Measurements from ENCODE around the gene SIX3.

The SIX3 gene

DNA sequence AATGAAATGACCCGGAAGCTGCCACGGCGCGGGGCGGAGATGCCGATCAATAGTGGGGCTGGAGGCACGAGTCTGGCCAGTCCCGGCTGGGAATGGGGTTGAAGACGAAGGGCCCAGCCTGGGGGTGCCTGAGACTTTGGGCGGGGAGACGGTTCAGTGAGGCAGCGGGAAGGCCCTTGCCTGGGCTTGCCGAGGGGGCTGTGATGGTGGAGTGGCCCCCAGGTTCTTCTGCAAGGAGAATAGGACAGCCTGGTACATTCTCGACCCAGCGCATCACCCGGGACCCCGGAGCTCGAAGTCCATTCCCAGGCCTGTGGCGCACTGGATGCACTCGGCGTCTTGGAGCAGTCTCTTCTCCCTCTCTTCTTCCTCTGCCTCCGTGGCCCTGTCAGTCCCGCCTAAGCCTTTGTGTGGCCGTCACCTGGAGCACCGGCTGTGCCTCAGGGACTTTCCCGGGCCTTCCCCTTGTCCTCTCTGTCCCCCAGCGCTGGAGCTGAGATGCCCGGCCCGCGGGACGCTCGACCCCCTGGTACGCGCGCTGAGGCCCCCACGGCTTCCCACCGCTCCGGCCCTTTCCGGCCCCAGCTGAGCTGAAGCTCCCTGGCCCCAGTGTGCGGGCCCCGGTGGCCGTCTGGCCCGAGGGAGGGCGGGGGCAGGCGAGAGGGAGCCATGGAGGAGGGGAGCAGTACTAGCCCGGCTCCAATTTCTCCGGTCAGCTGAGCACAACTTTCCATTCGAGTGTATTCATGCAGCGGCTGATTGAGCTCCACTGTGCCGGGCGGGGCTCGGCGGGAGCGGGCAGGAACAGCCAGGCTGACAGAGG lies 8.0 kb downstream of the SIX3 start:
- DNase-seq (ENCODE audit: low read depth in 1 of 2, low spot score in 1 of 2) = no peak
- Histone ChIP-seq H3K4me3 (replicated peaks; ENCODE audit: insufficient read depth, low read length) (no peak overlapping the region), H3K27ac (replicated peaks) (no peak overlapping the region), H3K27me3 (ENCODE audit: insufficient read depth, poor library complexity, severe bottlenecking) (peaks cover 70% of the 10 kb centered on the region)
- TF ChIP-seq POLR2AphosphoS5 (IDR thresholded peaks at IDR 0.05; ENCODE audit: low read depth) (no peak), GABPA (IDR thresholded peaks at IDR 0.05; ENCODE audit: low read depth) (no peak), REST (IDR thresholded peaks at IDR 0.05; ENCODE audit: insufficient replicate concordance, low read depth) (no peak), CTCF (IDR thresholded peaks at IDR 0.05; ENCODE audit: insufficient read depth, low read length) (no peak), SPI1 (IDR thresholded peaks at IDR 0.05; ENCODE audit: borderline replicate concordance, low read depth) (no peak)

DNA sequence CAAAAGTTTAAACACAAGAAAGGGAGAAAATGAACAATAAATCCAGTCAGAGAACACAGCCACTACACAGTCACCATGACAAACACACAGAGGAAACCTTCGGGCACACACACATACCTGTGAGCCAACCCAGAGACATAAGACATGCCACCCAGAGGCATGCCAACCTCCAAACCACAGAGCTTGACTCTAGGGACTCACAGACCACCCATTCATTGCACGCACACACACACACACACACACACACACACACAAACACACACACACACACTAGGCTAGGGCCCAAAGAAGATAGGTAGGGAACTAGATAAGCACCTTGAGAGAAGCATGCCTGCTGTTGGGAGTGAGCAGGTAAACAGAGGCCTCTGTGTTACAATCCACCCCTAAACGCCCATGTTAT lies 9.1 kb downstream of the SIX3 start:
- Histone ChIP-seq H3K4me3 (replicated peaks; ENCODE audit: insufficient read depth, low read length) (no peak overlapping the region), H3K27ac (replicated peaks) (no peak overlapping the region), H3K27me3 (ENCODE audit: insufficient read depth, poor library complexity, severe bottlenecking) (peaks cover 72% of the 10 kb centered on the region)
- no peak for TF ChIP-seq CTCF (IDR thresholded peaks at IDR 0.05; ENCODE audit: insufficient read depth, low read length)
- no peak for TF ChIP-seq REST (IDR thresholded peaks at IDR 0.05; ENCODE audit: insufficient replicate concordance, low read depth)
- no peak for TF ChIP-seq SPI1 (IDR thresholded peaks at IDR 0.05; ENCODE audit: borderline replicate concordance, low read depth)
- TF ChIP-seq GABPA (IDR thresholded peaks at IDR 0.05; ENCODE audit: low read depth) = no peak
- no peak for TF ChIP-seq POLR2AphosphoS5 (IDR thresholded peaks at IDR 0.05; ENCODE audit: low read depth)
- DNase-seq (ENCODE audit: low read depth in 1 of 2, low spot score in 1 of 2) = no peak

- DNase-seq (ENCODE audit: low read depth in 1 of 2, low spot score in 1 of 2) = no peak
- TF ChIP-seq CTCF (IDR thresholded peaks at IDR 0.05; ENCODE audit: insufficient read depth, low read length) = no peak
- TF ChIP-seq GABPA (IDR thresholded peaks at IDR 0.05; ENCODE audit: low read depth) = no peak
- TF ChIP-seq REST (IDR thresholded peaks at IDR 0.05; ENCODE audit: insufficient replicate concordance, low read depth) = no peak
- no peak for TF ChIP-seq SPI1 (IDR thresholded peaks at IDR 0.05; ENCODE audit: borderline replicate concordance, low read depth)
- no peak for TF ChIP-seq POLR2AphosphoS5 (IDR thresholded peaks at IDR 0.05; ENCODE audit: low read depth)
- Histone ChIP-seq H3K27ac (replicated peaks) (no peak overlapping the region), H3K27me3 (ENCODE audit: insufficient read depth, poor library complexity, severe bottlenecking) (peaks cover 70% of the 10 kb centered on the region), H3K4me3 (replicated peaks; ENCODE audit: insufficient read depth, low read length) (no peak overlapping the region)
Measured at GRCh38 chr2:44951124-44951523, 9.6 kb downstream of the SIX3 start.

Data from HL-60 (cell line).